HCT116 (cell line): ENCODE results near the gene TRIM9. TPM values are rescaled to one million over a fixed set of nuclear protein-coding genes. Genes with fewer than 3 reads are reported as not detected.

Source experiments
- ATAC-seq: fragments of 200-7000 bp; cut with Tn5 transposase; 2 replicates; pipeline ENCODE4 v1.9.1; 2020; ENCODE audit warnings: mild to moderate bottlenecking, moderate library complexity
- BruUV-seq: library from RNA; stranded (reverse); fragments of 400-500 nt; replicated peaks from 2 replicates; lab custom pipeline; 2021; lab: Mats Ljungman, UMichigan
- CTCF ChIA-PET: fragments of 300-600 bp; sonication (Branson Sonifier 250); formaldehyde crosslinking; loops from one replicate; lab custom pipeline; 2021; ENCODE audit warnings: antibody characterized with exemption; lab: Charles Lee
- POLR2A ChIA-PET: fragments of 300-600, 350-600 bp; sonication (Branson Sonifier 250); formaldehyde crosslinking; loops from one replicate; lab custom pipeline; 2021; ENCODE audit warnings: antibody characterized with exemption; lab: Charles Lee
- RAD21 ChIA-PET, 2 experiments: fragments of 300-600 bp; sonication (Branson Sonifier 250); formaldehyde crosslinking; loops; one replicate each; lab custom pipeline; 2023; ENCODE audit warnings: low total read pairs in 2 of 2; ENCODE audit not compliant: uncharacterized antibody in 2 of 2, unreplicated experiment in 2 of 2, low non-redundant PET in 1 of 2; lab: Charles Lee
- DNase-seq: peaks from one replicate; pipeline ENCODE4 v3.0.0-alpha.2; 2010; ENCODE audit warnings: low read depth, low spot score
- H2AFZ ChIP-seq: fragments of 200-600 bp; shearing (Covaris generic), sonication (generic); 2 replicates; pipeline ENCODE4 v1.6.1; 2017; ENCODE audit warnings: low read depth, mixed run types, mixed read lengths, antibody characterized with exemption, low read length; ENCODE audit not compliant: poor library complexity, severe bottlenecking
- H3K27ac ChIP-seq: 2 replicates; pipeline ENCODE4 v1.5.1; 2012; ENCODE audit warnings: low read depth, low read length
- H3K27me3 ChIP-seq: fragments of 200-600 bp; sonication (generic); 2 replicates; pipeline ENCODE4 v1.6.1; 2016; ENCODE audit warnings: mixed run types, low read length, mixed read lengths; ENCODE audit not compliant: insufficient read depth
- H3K36me3 ChIP-seq, 2 experiments: fragments of 200-500 bp in 1 of 2; fragments of 200-600 bp in 1 of 2; sonication (Bioruptor generic) in 1 of 2; sonication (generic) in 1 of 2; 2 replicates each; pipeline versions ENCODE4 v1.5.1 to v1.6.1; 2014 to 2016; ENCODE audit warnings: low read length in 2 of 2, inconsistent platforms in 1 of 2, mixed read lengths in 1 of 2, mixed run types in 1 of 2; ENCODE audit not compliant: insufficient read depth in 2 of 2, control insufficient read depth in 1 of 2
- H3K4me1 ChIP-seq, 2 experiments: fragments of 200-600 bp in 1 of 2; sonication (generic) in 1 of 2; 2 replicates each; pipeline versions ENCODE4 v1.5.1 to v1.6.1; 2012 to 2017; ENCODE audit warnings: low read length in 2 of 2, inconsistent platforms in 1 of 2, mild to moderate bottlenecking in 1 of 2, mixed read lengths in 1 of 2, mixed run types in 1 of 2, moderate library complexity in 1 of 2; ENCODE audit not compliant: insufficient read depth in 2 of 2, control insufficient read depth in 1 of 2
- H3K4me2 ChIP-seq: fragments of 200-600 bp; sonication (generic); 2 replicates; pipeline ENCODE4 v1.6.1; 2017; ENCODE audit warnings: mixed run types, low read length, mixed read lengths
- H3K4me3 ChIP-seq, 2 experiments: fragments of 200-600 bp in 1 of 2; sonication (generic) in 1 of 2; replicated peaks in 1 of 2; 2 replicates each; pipeline ENCODE4 v1.5.1; 2011 to 2016; ENCODE audit warnings: low read length in 2 of 2, control low read depth in 1 of 2, low read depth in 1 of 2, mild to moderate bottlenecking in 1 of 2, mixed read lengths in 1 of 2, mixed run types in 1 of 2
- H3K79me2 ChIP-seq: fragments of 200-600 bp; sonication (generic); 2 replicates; pipeline ENCODE4 v1.6.1; 2017; ENCODE audit warnings: mild to moderate bottlenecking, mixed run types, low read length, moderate library complexity, mixed read lengths; ENCODE audit not compliant: insufficient read depth
- H3K9ac ChIP-seq: fragments of 200-600 bp; sonication (generic); 2 replicates; pipeline ENCODE4 v1.6.1; 2016; ENCODE audit warnings: low read length, mixed read lengths
- H3K9me2 ChIP-seq: fragments of 200-600 bp; sonication (generic), shearing (Covaris generic); 2 replicates; pipeline ENCODE4 v1.6.1; 2017; ENCODE audit warnings: mixed run types, mild to moderate bottlenecking, moderate library complexity; ENCODE audit not compliant: insufficient read depth
- H3K9me3 ChIP-seq, 2 experiments: fragments of 200-500 bp in 1 of 2; fragments of 200-600 bp in 1 of 2; sonication (Bioruptor generic) in 1 of 2; sonication (generic) in 1 of 2; 2 replicates each; pipeline ENCODE4 v1.6.1; 2014 to 2017; ENCODE audit warnings: low read length in 2 of 2, mixed read lengths in 2 of 2, inconsistent platforms in 1 of 2, low read depth in 1 of 2, mild to moderate bottlenecking in 1 of 2, mixed run types in 1 of 2, moderate library complexity in 1 of 2; ENCODE audit not compliant: control insufficient read depth in 1 of 2, insufficient read depth in 1 of 2
- H4K20me1 ChIP-seq: fragments of 200-600 bp; sonication (generic), shearing (Covaris generic); 2 replicates; pipeline ENCODE4 v1.6.1; 2017; ENCODE audit warnings: mixed run types, mild to moderate bottlenecking, moderate library complexity; ENCODE audit not compliant: insufficient read depth
- CEBPB ChIP-seq: IDR thresholded peaks from 2 replicates; pipeline ENCODE4 v1.6.1; 2012; ENCODE audit warnings: low read depth
- CTCF ChIP-seq, 3 experiments: fragments of 200-600 bp in 1 of 3; sonication (generic) in 1 of 3; IDR thresholded peaks in 2 of 3; conservative IDR thresholded peaks in 1 of 3; 2 replicates each; pipeline ENCODE4 v1.5.1; 2012 to 2017; ENCODE audit warnings: low read depth in 2 of 3, low read length in 2 of 3, antibody characterized with exemption in 1 of 3, borderline replicate concordance in 1 of 3, control low read depth in 1 of 3, mild to moderate bottlenecking in 1 of 3, mixed read lengths in 1 of 3, mixed run types in 1 of 3, moderate library complexity in 1 of 3; ENCODE audit not compliant: insufficient read depth in 1 of 3
- ELF1 ChIP-seq: IDR thresholded peaks from 2 replicates; pipeline ENCODE4 v1.6.1; 2012; ENCODE audit warnings: low read depth, borderline replicate concordance
- EZH2 ChIP-seq: fragments of 200-600 bp; sonication (generic); IDR thresholded peaks from 2 replicates; pipeline ENCODE4 v1.6.1; 2017; ENCODE audit warnings: antibody characterized with exemption, mixed run types
- EZH2phosphoT487 ChIP-seq: fragments of 200-600 bp; IDR thresholded peaks from 2 replicates; pipeline ENCODE4 v1.6.1; 2018; ENCODE audit warnings: antibody characterized with exemption, borderline replicate concordance
- FOSL1 ChIP-seq: IDR thresholded peaks from 2 replicates; pipeline ENCODE4 v1.6.1; 2012; ENCODE audit warnings: low read depth
- JUND ChIP-seq: IDR thresholded peaks from 2 replicates; pipeline ENCODE4 v1.6.1; 2012
- POLR2A ChIP-seq: IDR thresholded peaks from 2 replicates; pipeline ENCODE4 v1.7.0; 2011; ENCODE audit warnings: borderline replicate concordance; ENCODE audit not compliant: insufficient read depth, insufficient read length; ENCODE audit errors: extremely low read depth
- POLR2AphosphoS5 ChIP-seq: IDR thresholded peaks from 2 replicates; pipeline ENCODE4 v1.6.1; 2011; ENCODE audit warnings: mild to moderate bottlenecking, low read depth, low read length, moderate library complexity
- SIN3A ChIP-seq: IDR thresholded peaks from 2 replicates; pipeline ENCODE4 v1.6.1; 2012; ENCODE audit warnings: low read depth
- SP1 ChIP-seq: IDR thresholded peaks from 2 replicates; pipeline ENCODE4 v1.6.1; 2012; ENCODE audit warnings: low read depth
- TCF7L2 ChIP-seq: IDR thresholded peaks from 2 replicates; pipeline ENCODE4 v1.7.0; 2011; ENCODE audit warnings: borderline replicate concordance, inconsistent platforms; ENCODE audit not compliant: insufficient read depth, insufficient read length; ENCODE audit errors: extremely low read depth
- YY1 ChIP-seq: IDR thresholded peaks from 2 replicates; pipeline ENCODE4 v1.6.1; 2011; ENCODE audit warnings: low read length, low read depth, moderate library complexity, mild to moderate bottlenecking; ENCODE audit not compliant: insufficient replicate concordance; ENCODE audit errors: extremely low read depth
- ZFX ChIP-seq: fragments of 450-650 bp; IDR thresholded peaks from 2 replicates; pipeline ENCODE4 v1.6.1; 2017
- ZNF274 ChIP-seq: fragments of 200-500 bp; sonication (Bioruptor generic); IDR thresholded peaks from 2 replicates; pipeline ENCODE4 v1.6.1; 2014; ENCODE audit warnings: mild to moderate bottlenecking, low read depth, low read length, inconsistent platforms
- intact Hi-C: fragments of 100-400 bp; cut with micrococcal nuclease; formaldehyde crosslinking; loops from 2 replicates; pipeline ENCODE4 v1.10.0; 2022
- total RNA-seq: library from RNA; stranded (reverse); gene quantifications from one replicate; pipeline ENCODE4 v1.2.1, GENCODE V29; 2021; ENCODE audit not compliant: unreplicated experiment
- TF ChIP-seq, protein P1 (sequence below): IDR thresholded peaks from 2 replicates; pipeline ENCODE4 v1.6.1; 2011; ENCODE audit warnings: mild to moderate bottlenecking, low read length, moderate library complexity; ENCODE audit not compliant: insufficient replicate concordance; ENCODE audit errors: extremely low read depth
- TF ChIP-seq, protein P2 (sequence below): IDR thresholded peaks from 2 replicates; pipeline ENCODE4 v1.6.1; 2012

Gene TRIM9
- total RNA-seq, 1 experiment from 2014 or later, result 4.6 TPM

DNA sequence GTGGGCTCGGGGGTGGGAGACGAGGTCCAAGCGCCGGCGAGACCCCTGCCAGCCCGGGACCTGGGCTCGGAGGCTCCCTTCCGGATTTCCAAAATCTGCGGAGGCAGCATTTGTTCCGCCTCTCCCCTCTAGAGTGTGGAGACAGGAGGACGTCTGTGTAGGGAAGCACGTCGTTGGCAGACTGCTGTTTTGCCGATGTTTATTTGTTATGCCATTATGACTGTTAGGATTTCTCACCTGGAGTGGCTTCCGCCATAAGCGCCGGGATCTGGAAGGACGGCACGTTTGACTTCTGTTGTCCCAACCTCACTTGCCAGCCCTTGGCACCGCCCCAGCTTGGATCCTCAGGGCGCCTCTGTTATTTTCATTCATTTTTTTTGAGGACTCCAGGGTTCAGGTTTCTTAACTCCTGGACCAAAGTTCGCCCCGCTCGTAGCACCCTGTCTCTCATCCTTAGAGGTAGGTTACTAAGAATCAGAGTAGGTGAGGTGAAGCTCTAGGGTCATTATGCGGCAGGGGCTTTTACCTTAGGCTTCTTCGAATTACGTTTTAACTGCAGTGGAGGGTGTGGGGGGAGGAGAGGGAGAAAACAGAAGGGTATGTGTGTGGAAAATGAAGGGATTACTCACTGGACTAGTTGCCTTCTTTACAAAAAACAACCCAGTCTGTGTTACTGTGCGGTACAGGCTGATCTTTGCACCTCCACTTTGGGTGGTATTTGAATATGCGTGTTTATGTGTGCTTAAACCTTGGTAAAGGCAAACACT, 150.1 kb downstream of the TRIM9 start (continued):
- TF ChIP-seq, protein P1, sequence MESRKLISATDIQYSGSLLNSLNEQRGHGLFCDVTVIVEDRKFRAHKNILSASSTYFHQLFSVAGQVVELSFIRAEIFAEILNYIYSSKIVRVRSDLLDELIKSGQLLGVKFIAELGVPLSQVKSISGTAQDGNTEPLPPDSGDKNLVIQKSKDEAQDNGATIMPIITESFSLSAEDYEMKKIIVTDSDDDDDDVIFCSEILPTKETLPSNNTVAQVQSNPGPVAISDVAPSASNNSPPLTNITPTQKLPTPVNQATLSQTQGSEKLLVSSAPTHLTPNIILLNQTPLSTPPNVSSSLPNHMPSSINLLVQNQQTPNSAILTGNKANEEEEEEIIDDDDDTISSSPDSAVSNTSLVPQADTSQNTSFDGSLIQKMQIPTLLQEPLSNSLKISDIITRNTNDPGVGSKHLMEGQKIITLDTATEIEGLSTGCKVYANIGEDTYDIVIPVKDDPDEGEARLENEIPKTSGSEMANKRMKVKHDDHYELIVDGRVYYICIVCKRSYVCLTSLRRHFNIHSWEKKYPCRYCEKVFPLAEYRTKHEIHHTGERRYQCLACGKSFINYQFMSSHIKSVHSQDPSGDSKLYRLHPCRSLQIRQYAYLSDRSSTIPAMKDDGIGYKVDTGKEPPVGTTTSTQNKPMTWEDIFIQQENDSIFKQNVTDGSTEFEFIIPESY, result no peak
- TF ChIP-seq, all 23 proteins: peak for 3

GRCh38 chr14:50943943-50944646, 150.8 kb downstream of the TRIM9 start, which contains the start of gene PYGL:
PYGL (minus strand) TSS chr14:50944483; CDS start chr14:50944403, 80 bp downstream.
- H3K27ac ChIP-seq, result peak within 1 kb of the TSS; percentile 95
- peaks cover 6 to 15% of the 10 kb centered on the region in 2 experiments; a peak in 3 of 4 replicates for H3K36me3 ChIP-seq
- H2AFZ ChIP-seq, result peak within 1 kb of the TSS; percentile 47
- H4K20me1 ChIP-seq, result peaks cover 8% of the 10 kb centered on the region
- ChIA-PET POLR2A (interaction anchor here (0.6 to 2.6 kb wide), 5 partner anchors 9 to 1051 kb away, joined by 3 to 11 read pairs (median 8); partner anchors contain the start of gene ARF6), CTCF (interaction anchor here (2.1 kb wide), 1 partner anchor 10 kb away, joined by 10 read pairs; no protein-coding TSS in a partner anchor), RAD21 (interaction anchor here in 1 of 2 experiments (1.4 kb wide), 1 partner anchor 12 kb away, joined by 3 read pairs; no protein-coding TSS in a partner anchor)
- intact Hi-C loops, result no loop called here
- peaks cover 52% of the 10 kb centered on the region for H3K79me2 ChIP-seq
- H3K9ac ChIP-seq, result peak within 1 kb of the TSS; percentile 97
- H3K4me1 ChIP-seq, result peaks cover 3 to 12% of the 10 kb centered on the region in 2 experiments; a peak in 3 of 4 replicates
- H3K9me2 ChIP-seq, result no peaks in the 10 kb centered on the region
- BruUV-seq, result no TSS peak
- H3K4me3 ChIP-seq, result peak within 1 kb of the TSS; percentile 77 to 95
- H3K4me2 ChIP-seq, result peak within 1 kb of the TSS; percentile 87
- ATAC-seq (peak; percentile 85), DNase-seq (peak; percentile 43)
- H3K27me3 ChIP-seq, result no peaks in the 10 kb centered on the region
- H3K9me3 ChIP-seq, result no peaks in the 10 kb centered on the region
- TF ChIP-seq SIN3A, result peak; percentile 72
- TF ChIP-seq ZNF274, result no peak
- TF ChIP-seq POLR2A, result peak; percentile 91
- TF ChIP-seq TCF7L2, result no peak
- peak; percentile 93 for TF ChIP-seq POLR2AphosphoS5
- TF ChIP-seq FOSL1, result no peak
- no peak for TF ChIP-seq ELF1
- TF ChIP-seq CTCF (IDR thresholded peaks at IDR 0.05 in 2 of 3, conservative IDR thresholded peaks at IDR 0.05 in 1 of 3; ENCODE audit: borderline replicate concordance in 1 of 3, insufficient read depth in 1 of 3, low read depth in 2 of 3, low read length in 2 of 3), result no peak
- TF ChIP-seq, protein P2, sequence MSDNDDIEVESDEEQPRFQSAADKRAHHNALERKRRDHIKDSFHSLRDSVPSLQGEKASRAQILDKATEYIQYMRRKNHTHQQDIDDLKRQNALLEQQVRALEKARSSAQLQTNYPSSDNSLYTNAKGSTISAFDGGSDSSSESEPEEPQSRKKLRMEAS, result peak; percentile 95
- TF ChIP-seq SP1, result no peak
- TF ChIP-seq CEBPB, result no peak
- TF ChIP-seq EZH2phosphoT487, result no peak
- no peak for TF ChIP-seq JUND
- TF ChIP-seq YY1, result peak; percentile 70
- peak; percentile 79 for TF ChIP-seq ZFX
- no peak for TF ChIP-seq EZH2
